ENCODE results near the gene PUS3.

GRCh38 chr11:125910226-125910849 lies 7.3 kb upstream of the PUS3 start:
- no peak for TF ChIP-seq CTCF (tag by site-specific recombination; IDR thresholded peaks at IDR 0.05)
- TF ChIP-seq ZNF366 (tag by site-specific recombination; conservative IDR thresholded peaks at IDR 0.05): no peak
- TF ChIP-seq ZNF530 (tag by site-specific recombination; IDR thresholded peaks at IDR 0.05; ENCODE audit: low read depth): no peak
- no peak for TF ChIP-seq SETDB1 (IDR thresholded peaks at IDR 0.05; ENCODE audit: insufficient read length, low read length)
- no peak for TF ChIP-seq TRIM28 (IDR thresholded peaks at IDR 0.05; ENCODE audit: borderline replicate concordance, low read length)
- no peak for TF ChIP-seq ZNF549 (tag by site-specific recombination; IDR thresholded peaks at IDR 0.05)

All from HEK293 (cell line).